ENCODE data around the gene DEFB129. TPM values are rescaled to one million over a fixed set of nuclear protein-coding genes. Genes with fewer than 3 reads are reported as not detected.

DEFB129 gene
- total and polyA plus RNA-seq, 4 donors: not detected

DNA sequence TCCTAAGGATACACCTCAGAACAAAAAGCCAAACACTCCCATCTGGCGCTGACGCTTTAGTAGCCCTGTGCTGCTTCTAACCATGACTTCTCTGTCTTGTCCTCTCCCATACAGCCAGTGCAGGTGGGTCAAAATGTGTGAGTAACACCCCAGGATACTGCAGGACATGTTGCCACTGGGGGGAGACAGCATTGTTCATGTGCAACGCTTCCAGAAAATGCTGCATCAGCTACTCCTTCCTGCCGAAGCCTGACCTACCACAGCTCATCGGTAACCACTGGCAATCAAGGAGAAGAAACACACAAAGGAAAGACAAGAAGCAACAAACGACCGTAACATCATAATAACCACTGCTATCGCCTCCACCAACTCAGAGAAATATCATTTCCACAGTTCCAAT, 31.9 kb downstream of the DEFB129 start:
- Histone ChIP-seq H3K27me3 (ENCODE audit: control insufficient read depth in 3 of 3, insufficient read depth in 3 of 3, low read length in 2 of 3) (no peaks in the 10 kb centered on the region), H3K9ac (ENCODE audit: insufficient read depth in 1 of 2, low read length in 2 of 2) (no peak overlapping the region), H3K36me3 (ENCODE audit: control insufficient read depth in 4 of 4, insufficient read depth in 4 of 4, low read length in 4 of 4) (no peaks in the 10 kb centered on the region), H3K27ac (ENCODE audit: low read depth in 1 of 2, low read length in 1 of 2) (no peak overlapping the region), H3K4me1 (ENCODE audit: control insufficient read depth in 5 of 5, insufficient read depth in 5 of 5, low read length in 5 of 5) (no peaks in the 10 kb centered on the region), H3K4me3 (no peak overlapping the region), H3K9me3 (ENCODE audit: control insufficient read depth in 4 of 4, insufficient read depth in 3 of 4, low read length in 3 of 4) (no peaks in the 10 kb centered on the region)
- TF ChIP-seq CTCF (IDR thresholded peaks at IDR 0.05; ENCODE audit: control extremely low read depth, extremely low read depth): no peak
- DNase-seq: peak in 1 of 3 donors; percentile 38
- no peak for ATAC-seq (ENCODE audit: insufficient read depth, low FRiP score)
- WGBS, 2 donors: 41 to 48% methylated on average over 8 of the region's 8 CpGs

DNA sequence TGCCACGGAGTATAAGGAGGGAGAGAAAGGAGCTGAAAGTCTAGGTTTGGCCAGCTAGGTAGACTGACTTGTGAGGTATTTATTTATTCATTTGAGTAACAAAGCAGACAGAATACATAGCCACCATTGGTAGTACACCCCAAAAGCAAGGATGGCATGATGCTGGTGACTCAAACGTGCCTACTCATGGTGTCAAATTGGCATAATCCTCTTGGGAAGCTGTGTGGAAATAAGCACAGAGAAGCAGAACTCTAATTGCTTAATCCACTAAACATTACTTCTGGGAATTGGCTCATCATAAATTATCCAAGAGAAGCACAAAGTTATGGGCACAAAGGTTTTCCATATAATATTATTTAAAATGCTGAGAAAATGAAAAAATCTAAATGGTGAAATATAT, 32.9 kb downstream of the DEFB129 start:
- no peak overlapping the region for H3K27ac ChIP-seq (ENCODE audit: low read depth in 1 of 2, low read length in 1 of 2)
- no peak overlapping the region for H3K4me3 ChIP-seq
- no peaks in the 10 kb centered on the region for H3K27me3 ChIP-seq (ENCODE audit: control insufficient read depth in 3 of 3, insufficient read depth in 3 of 3, low read length in 2 of 3)
- TF ChIP-seq CTCF (IDR thresholded peaks at IDR 0.05; ENCODE audit: control extremely low read depth, extremely low read depth): no peak
- no peak overlapping the region for H3K9ac ChIP-seq (ENCODE audit: insufficient read depth in 1 of 2, low read length in 2 of 2)
- no peaks in the 10 kb centered on the region for H3K9me3 ChIP-seq (ENCODE audit: control insufficient read depth in 4 of 4, insufficient read depth in 3 of 4, low read length in 3 of 4)
- DNase-seq (no peak), ATAC-seq (ENCODE audit: insufficient read depth, low FRiP score) (no peak)
- H3K4me1 ChIP-seq (ENCODE audit: control insufficient read depth in 5 of 5, insufficient read depth in 5 of 5, low read length in 5 of 5): no peaks in the 10 kb centered on the region
- WGBS, 2 donors: 68 to 72% methylated on average over 2 of the region's 2 CpGs
- no peaks in the 10 kb centered on the region for H3K36me3 ChIP-seq (ENCODE audit: control insufficient read depth in 4 of 4, insufficient read depth in 4 of 4, low read length in 4 of 4)

GRCh38 chr20:263701-264100, 36.6 kb downstream of the DEFB129 start:
- no peak for TF ChIP-seq CTCF (IDR thresholded peaks at IDR 0.05; ENCODE audit: control extremely low read depth, extremely low read depth)
- H3K27ac ChIP-seq (ENCODE audit: low read depth in 1 of 2, low read length in 1 of 2): no peak overlapping the region
- WGBS, 2 donors: 83 to 94% methylated on average over 13 of the region's 13 CpGs
- ATAC-seq (ENCODE audit: insufficient read depth, low FRiP score): no peak
- DNase-seq: no peak
- no peaks in the 10 kb centered on the region for H3K9me3 ChIP-seq (ENCODE audit: control insufficient read depth in 4 of 4, insufficient read depth in 3 of 4, low read length in 3 of 4)
- no peaks in the 10 kb centered on the region for H3K27me3 ChIP-seq (ENCODE audit: control insufficient read depth in 3 of 3, insufficient read depth in 3 of 3, low read length in 2 of 3)
- H3K36me3 ChIP-seq (ENCODE audit: control insufficient read depth in 4 of 4, insufficient read depth in 4 of 4, low read length in 4 of 4): no peaks in the 10 kb centered on the region
- H3K4me1 ChIP-seq (ENCODE audit: control insufficient read depth in 5 of 5, insufficient read depth in 5 of 5, low read length in 5 of 5): peaks cover 0 to 13% (median 6%) of the 10 kb centered on the region in 5 donors
- no peak overlapping the region for H3K9ac ChIP-seq (ENCODE audit: insufficient read depth in 1 of 2, low read length in 2 of 2)
- no peak overlapping the region for H3K4me3 ChIP-seq
